HepG2 (cell line): Measurements from ENCODE around the gene NFE2. TPM values are rescaled to one million over a fixed set of nuclear protein-coding genes. Genes with fewer than 3 reads are reported as not detected.

Source experiments
- CC2D1A ChIP-seq: sonication (generic); formaldehyde crosslinking; IDR thresholded peaks from 2 replicates; pipeline ENCODE4 v1.8.1; 2023; ENCODE audit warnings: mild to moderate bottlenecking, missing genetic modification reagents
- GATA4 ChIP-seq: sonication (generic); IDR thresholded peaks from 2 replicates; pipeline ENCODE4 v1.6.1; 2016; ENCODE audit warnings: antibody characterized with exemption, low read depth, borderline replicate concordance
- IRF2 ChIP-seq: IDR thresholded peaks from 2 replicates; pipeline ENCODE4 v1.6.1; 2018; ENCODE audit warnings: missing genetic modification reagents, missing compliant biosample characterization
- MYNN ChIP-seq: sonication (generic); formaldehyde crosslinking; IDR thresholded peaks from 2 replicates; pipeline ENCODE4 v1.4.0; 2020; ENCODE audit warnings: mild to moderate bottlenecking, low read depth, missing genetic modification reagents
- PAX8 ChIP-seq: sonication (generic); formaldehyde crosslinking; IDR thresholded peaks from 2 replicates; pipeline ENCODE4 v1.8.0; 2022; ENCODE audit warnings: mild to moderate bottlenecking, missing genetic modification reagents, borderline replicate concordance
- TCF7 ChIP-seq: sonication (generic); IDR thresholded peaks from 2 replicates; pipeline ENCODE4 v1.6.1; 2016; ENCODE audit warnings: antibody characterized with exemption, low read depth
- ZNF124 ChIP-seq: sonication (generic); formaldehyde crosslinking; IDR thresholded peaks from 2 replicates; pipeline ENCODE4 v1.4.0; 2020; ENCODE audit warnings: missing genetic modification reagents
- ZNF431 ChIP-seq: sonication (generic); formaldehyde crosslinking; IDR thresholded peaks from 2 replicates; pipeline ENCODE4 v1.9.0; 2022; ENCODE audit warnings: missing genetic modification reagents, low read depth, mild to moderate bottlenecking, borderline replicate concordance
- ZNF709 ChIP-seq: sonication (generic); formaldehyde crosslinking; IDR thresholded peaks from 2 replicates; pipeline ENCODE4 v1.5.0; 2020; ENCODE audit warnings: mild to moderate bottlenecking, missing genetic modification reagents
- polyA plus RNA-seq, 8 experiments: library from polyadenylated mRNA; depleted of rRNA in 3 of 8; stranded (reverse) in 7 of 8; unstranded in 1 of 8; fragments of >200 nt; fragmentation: Illumina TruSeq in 4 of 8; extraction: Trizol in 4 of 8; gene quantifications; 2 replicates each; pipeline versions ENCODE4 v1.2.1 to v1.2.3, GENCODE V29; 2011 to 2016; ENCODE audit warnings: low read depth in 4 of 8, missing spikeins in 1 of 8, mixed read lengths in 1 of 8; ENCODE audit not compliant: insufficient read depth in 1 of 8
- total RNA-seq, 5 experiments: library from RNA; depleted of rRNA; stranded (reverse); fragments of >200 nt; fragmentation: Illumina TruSeq; extraction: Trizol; gene quantifications; 2 replicates each; pipeline ENCODE4 v1.2.3, GENCODE V29; 2016; ENCODE audit warnings: low read depth in 1 of 5
- TF ChIP-seq, protein P1 (sequence below), 2 experiments: fragments of 450-650 bp in 1 of 2; sonication (generic) in 1 of 2; formaldehyde crosslinking in 1 of 2; IDR thresholded peaks; 2 replicates each; pipeline versions ENCODE4 v1.6.1 to v1.8.0; 2016 to 2022; ENCODE audit warnings: antibody characterized with exemption in 1 of 2, mild to moderate bottlenecking in 1 of 2, missing genetic modification reagents in 1 of 2
- TF ChIP-seq, protein P2 (sequence below): sonication (generic); formaldehyde crosslinking; IDR thresholded peaks from 2 replicates; pipeline ENCODE4 v1.8.0; 2022; ENCODE audit warnings: low read depth, missing genetic modification reagents
- TF ChIP-seq, protein P3 (sequence below): sonication (generic); formaldehyde crosslinking; IDR thresholded peaks from 2 replicates; pipeline ENCODE4 v1.8.1; 2022; ENCODE audit warnings: mild to moderate bottlenecking, missing genetic modification reagents
- TF ChIP-seq, protein P4 (sequence below): sonication (generic); formaldehyde crosslinking; IDR thresholded peaks from 2 replicates; pipeline ENCODE4 v1.5.0; 2020; ENCODE audit warnings: missing genetic modification reagents
- TF ChIP-seq, protein P5 (sequence below): IDR thresholded peaks from 2 replicates; pipeline ENCODE4 v1.6.1; 2012; ENCODE audit warnings: inconsistent platforms
- TF ChIP-seq, protein P6 (sequence below): sonication (generic); formaldehyde crosslinking; IDR thresholded peaks from 2 replicates; pipeline ENCODE4 v1.8.0; 2022; ENCODE audit warnings: missing genetic modification reagents, mild to moderate bottlenecking, moderate library complexity, borderline replicate concordance

The NFE2 gene
- total and polyA plus RNA-seq, 2 of the 13 experiments (the other 11 are each of a cell fraction or from before 2014, with no cell fraction given) = 4.5 to 7.8 TPM

DNA sequence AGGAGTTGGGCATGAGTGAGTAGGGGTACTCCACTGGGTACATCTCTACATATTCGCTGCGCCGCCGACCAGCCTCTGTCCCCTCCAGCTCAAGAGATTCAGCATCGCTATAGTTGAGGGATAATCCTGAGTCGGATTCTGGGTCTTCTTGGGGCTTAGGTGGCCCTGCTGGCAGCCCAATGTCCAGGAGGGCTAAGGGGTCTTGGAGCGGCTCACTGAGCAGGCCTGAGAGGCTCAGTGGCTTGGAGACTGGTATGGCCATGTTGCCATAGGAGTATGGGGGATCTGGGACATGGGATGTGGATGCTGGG, 7.9 kb downstream of the NFE2 start (continued):
- TF ChIP-seq, protein P1, sequence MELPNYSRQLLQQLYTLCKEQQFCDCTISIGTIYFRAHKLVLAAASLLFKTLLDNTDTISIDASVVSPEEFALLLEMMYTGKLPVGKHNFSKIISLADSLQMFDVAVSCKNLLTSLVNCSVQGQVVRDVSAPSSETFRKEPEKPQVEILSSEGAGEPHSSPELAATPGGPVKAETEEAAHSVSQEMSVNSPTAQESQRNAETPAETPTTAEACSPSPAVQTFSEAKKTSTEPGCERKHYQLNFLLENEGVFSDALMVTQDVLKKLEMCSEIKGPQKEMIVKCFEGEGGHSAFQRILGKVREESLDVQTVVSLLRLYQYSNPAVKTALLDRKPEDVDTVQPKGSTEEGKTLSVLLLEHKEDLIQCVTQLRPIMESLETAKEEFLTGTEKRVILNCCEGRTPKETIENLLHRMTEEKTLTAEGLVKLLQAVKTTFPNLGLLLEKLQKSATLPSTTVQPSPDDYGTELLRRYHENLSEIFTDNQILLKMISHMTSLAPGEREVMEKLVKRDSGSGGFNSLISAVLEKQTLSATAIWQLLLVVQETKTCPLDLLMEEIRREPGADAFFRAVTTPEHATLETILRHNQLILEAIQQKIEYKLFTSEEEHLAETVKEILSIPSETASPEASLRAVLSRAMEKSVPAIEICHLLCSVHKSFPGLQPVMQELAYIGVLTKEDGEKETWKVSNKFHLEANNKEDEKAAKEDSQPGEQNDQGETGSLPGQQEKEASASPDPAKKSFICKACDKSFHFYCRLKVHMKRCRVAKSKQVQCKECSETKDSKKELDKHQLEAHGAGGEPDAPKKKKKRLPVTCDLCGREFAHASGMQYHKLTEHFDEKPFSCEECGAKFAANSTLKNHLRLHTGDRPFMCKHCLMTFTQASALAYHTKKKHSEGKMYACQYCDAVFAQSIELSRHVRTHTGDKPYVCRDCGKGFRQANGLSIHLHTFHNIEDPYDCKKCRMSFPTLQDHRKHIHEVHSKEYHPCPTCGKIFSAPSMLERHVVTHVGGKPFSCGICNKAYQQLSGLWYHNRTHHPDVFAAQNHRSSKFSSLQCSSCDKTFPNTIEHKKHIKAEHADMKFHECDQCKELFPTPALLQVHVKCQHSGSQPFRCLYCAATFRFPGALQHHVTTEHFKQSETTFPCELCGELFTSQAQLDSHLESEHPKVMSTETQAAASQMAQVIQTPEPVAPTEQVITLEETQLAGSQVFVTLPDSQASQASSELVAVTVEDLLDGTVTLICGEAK (IDR thresholded peaks at IDR 0.05) = no peak
- TF ChIP-seq, protein P1 (CRISPR knock-in tag; IDR thresholded peaks at IDR 0.05) = no peak
- no peak for TF ChIP-seq TCF7
- TF ChIP-seq MYNN (CRISPR knock-in tag) = no peak
- TF ChIP-seq, protein P2, sequence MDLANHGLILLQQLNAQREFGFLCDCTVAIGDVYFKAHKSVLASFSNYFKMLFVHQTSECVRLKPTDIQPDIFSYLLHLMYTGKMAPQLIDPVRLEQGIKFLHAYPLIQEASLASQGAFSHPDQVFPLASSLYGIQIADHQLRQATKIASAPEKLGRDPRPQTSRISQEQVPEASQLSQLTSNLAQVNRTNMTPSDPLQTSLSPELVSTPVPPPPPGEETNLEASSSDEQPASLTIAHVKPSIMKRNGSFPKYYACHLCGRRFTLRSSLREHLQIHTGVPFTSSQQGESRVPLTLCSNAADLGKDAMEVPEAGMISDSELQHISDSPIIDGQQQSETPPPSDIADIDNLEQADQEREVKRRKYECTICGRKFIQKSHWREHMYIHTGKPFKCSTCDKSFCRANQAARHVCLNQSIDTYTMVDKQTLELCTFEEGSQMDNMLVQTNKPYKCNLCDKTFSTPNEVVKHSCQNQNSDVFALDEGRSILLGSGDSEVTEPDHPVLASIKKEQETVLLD = no peak
- TF ChIP-seq, protein P3, sequence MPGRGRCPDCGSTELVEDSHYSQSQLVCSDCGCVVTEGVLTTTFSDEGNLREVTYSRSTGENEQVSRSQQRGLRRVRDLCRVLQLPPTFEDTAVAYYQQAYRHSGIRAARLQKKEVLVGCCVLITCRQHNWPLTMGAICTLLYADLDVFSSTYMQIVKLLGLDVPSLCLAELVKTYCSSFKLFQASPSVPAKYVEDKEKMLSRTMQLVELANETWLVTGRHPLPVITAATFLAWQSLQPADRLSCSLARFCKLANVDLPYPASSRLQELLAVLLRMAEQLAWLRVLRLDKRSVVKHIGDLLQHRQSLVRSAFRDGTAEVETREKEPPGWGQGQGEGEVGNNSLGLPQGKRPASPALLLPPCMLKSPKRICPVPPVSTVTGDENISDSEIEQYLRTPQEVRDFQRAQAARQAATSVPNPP (CRISPR knock-in tag) = no peak
- TF ChIP-seq, protein P4, sequence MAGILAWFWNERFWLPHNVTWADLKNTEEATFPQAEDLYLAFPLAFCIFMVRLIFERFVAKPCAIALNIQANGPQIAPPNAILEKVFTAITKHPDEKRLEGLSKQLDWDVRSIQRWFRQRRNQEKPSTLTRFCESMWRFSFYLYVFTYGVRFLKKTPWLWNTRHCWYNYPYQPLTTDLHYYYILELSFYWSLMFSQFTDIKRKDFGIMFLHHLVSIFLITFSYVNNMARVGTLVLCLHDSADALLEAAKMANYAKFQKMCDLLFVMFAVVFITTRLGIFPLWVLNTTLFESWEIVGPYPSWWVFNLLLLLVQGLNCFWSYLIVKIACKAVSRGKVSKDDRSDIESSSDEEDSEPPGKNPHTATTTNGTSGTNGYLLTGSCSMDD (CRISPR knock-in tag) = no peak
- TF ChIP-seq, protein P5, sequence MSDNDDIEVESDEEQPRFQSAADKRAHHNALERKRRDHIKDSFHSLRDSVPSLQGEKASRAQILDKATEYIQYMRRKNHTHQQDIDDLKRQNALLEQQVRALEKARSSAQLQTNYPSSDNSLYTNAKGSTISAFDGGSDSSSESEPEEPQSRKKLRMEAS = no peak
- TF ChIP-seq ZNF709 = no peak
- TF ChIP-seq ZNF124 (CRISPR knock-in tag) = no peak
- no peak for TF ChIP-seq ZNF431 (CRISPR knock-in tag)
- no peak for TF ChIP-seq CC2D1A (CRISPR knock-in tag)
- TF ChIP-seq, protein P6, sequence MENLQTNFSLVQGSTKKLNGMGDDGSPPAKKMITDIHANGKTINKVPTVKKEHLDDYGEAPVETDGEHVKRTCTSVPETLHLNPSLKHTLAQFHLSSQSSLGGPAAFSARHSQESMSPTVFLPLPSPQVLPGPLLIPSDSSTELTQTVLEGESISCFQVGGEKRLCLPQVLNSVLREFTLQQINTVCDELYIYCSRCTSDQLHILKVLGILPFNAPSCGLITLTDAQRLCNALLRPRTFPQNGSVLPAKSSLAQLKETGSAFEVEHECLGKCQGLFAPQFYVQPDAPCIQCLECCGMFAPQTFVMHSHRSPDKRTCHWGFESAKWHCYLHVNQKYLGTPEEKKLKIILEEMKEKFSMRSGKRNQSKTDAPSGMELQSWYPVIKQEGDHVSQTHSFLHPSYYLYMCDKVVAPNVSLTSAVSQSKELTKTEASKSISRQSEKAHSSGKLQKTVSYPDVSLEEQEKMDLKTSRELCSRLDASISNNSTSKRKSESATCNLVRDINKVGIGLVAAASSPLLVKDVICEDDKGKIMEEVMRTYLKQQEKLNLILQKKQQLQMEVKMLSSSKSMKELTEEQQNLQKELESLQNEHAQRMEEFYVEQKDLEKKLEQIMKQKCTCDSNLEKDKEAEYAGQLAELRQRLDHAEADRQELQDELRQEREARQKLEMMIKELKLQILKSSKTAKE (CRISPR knock-in tag) = no peak
- TF ChIP-seq IRF2 = no peak
- no peak for TF ChIP-seq PAX8 (CRISPR knock-in tag)
- TF ChIP-seq GATA4 = no peak
